ENCODE data around the gene CEP41. TPM values are rescaled to one million over a fixed set of nuclear protein-coding genes. Genes with fewer than 3 reads are reported as not detected.

CEP41 gene
- total RNA-seq, 1 donor from 2014 or later: 16.5 TPM

- Histone ChIP-seq H3K4me1 (peaks cover 12% of the 10 kb centered on the region), H3K36me3 (no peaks in the 10 kb centered on the region), H3K9ac (no peak overlapping the region), H4K20me1 (ENCODE audit: low read depth) (no peaks in the 10 kb centered on the region), H3K27me3 (no peaks in the 10 kb centered on the region), H3F3A (ENCODE audit: low read depth) (no peaks in the 10 kb centered on the region), H2AFZ (replicated peaks) (no peak overlapping the region), H3K79me2 (ENCODE audit: low read depth) (no peaks in the 10 kb centered on the region), H3K4me2 (no peak overlapping the region), H3K27ac (no peak overlapping the region), H3K4me3 (no peak overlapping the region), H3K9me3 (ENCODE audit: low read depth) (no peaks in the 10 kb centered on the region)
- H3K27ac Mint-ChIP-seq: no peak overlapping the region
- no peak overlapping the region for H3K4me3 Mint-ChIP-seq
- no peaks in the 10 kb centered on the region for H3K36me3 Mint-ChIP-seq
- peaks cover 3% of the 10 kb centered on the region for H3K27me3 Mint-ChIP-seq (ENCODE audit: insufficient read depth, low read depth)
- DNase-seq (ENCODE audit: low spot score): no peak
- TF ChIP-seq EZH2phosphoT487 (IDR thresholded peaks at IDR 0.05) (no peak), EZH2 (IDR thresholded peaks at IDR 0.05) (no peak)
- peaks cover 23% of the 10 kb centered on the region for H3K9me3 Mint-ChIP-seq
- H3K4me1 Mint-ChIP-seq: peaks cover 29% of the 10 kb centered on the region
Measured at GRCh38 chr7:130479716-130480400, 39.0 kb upstream of the CEP41 start.

DNA sequence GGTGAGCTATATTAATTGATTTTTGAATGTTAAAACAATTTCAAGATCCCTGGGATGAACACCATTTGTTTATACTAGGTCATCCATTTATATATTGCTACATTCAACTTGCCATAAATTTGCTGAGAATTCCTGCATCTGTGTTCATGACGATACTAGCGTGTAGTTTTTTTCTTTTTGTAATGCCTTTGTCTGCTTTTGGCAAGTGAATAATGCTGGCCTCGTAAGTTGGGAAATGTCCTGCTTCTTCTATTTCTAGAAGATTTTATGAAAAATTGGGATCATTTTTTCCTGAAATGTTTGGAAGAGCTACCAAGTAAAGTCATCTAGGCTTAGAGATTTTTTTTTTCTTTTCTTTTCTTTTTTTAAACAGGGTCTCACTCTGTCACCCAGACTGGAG is 38.2 kb upstream of the CEP41 start:
- Histone ChIP-seq H3K27me3 (no peaks in the 10 kb centered on the region), H3K4me3 (no peak overlapping the region), H3K9ac (no peak overlapping the region), H3K79me2 (ENCODE audit: low read depth) (no peaks in the 10 kb centered on the region), H3K4me2 (no peak overlapping the region), H3K9me3 (ENCODE audit: low read depth) (no peaks in the 10 kb centered on the region), H3K36me3 (no peaks in the 10 kb centered on the region), H3K4me1 (peaks cover 12% of the 10 kb centered on the region), H3F3A (ENCODE audit: low read depth) (no peaks in the 10 kb centered on the region), H2AFZ (replicated peaks) (no peak overlapping the region), H4K20me1 (ENCODE audit: low read depth) (no peaks in the 10 kb centered on the region), H3K27ac (no peak overlapping the region)
- TF ChIP-seq EZH2phosphoT487 (IDR thresholded peaks at IDR 0.05) (no peak), EZH2 (IDR thresholded peaks at IDR 0.05) (no peak)
- TF ChIP-seq, protein P1, sequence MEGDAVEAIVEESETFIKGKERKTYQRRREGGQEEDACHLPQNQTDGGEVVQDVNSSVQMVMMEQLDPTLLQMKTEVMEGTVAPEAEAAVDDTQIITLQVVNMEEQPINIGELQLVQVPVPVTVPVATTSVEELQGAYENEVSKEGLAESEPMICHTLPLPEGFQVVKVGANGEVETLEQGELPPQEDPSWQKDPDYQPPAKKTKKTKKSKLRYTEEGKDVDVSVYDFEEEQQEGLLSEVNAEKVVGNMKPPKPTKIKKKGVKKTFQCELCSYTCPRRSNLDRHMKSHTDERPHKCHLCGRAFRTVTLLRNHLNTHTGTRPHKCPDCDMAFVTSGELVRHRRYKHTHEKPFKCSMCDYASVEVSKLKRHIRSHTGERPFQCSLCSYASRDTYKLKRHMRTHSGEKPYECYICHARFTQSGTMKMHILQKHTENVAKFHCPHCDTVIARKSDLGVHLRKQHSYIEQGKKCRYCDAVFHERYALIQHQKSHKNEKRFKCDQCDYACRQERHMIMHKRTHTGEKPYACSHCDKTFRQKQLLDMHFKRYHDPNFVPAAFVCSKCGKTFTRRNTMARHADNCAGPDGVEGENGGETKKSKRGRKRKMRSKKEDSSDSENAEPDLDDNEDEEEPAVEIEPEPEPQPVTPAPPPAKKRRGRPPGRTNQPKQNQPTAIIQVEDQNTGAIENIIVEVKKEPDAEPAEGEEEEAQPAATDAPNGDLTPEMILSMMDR (IDR thresholded peaks at IDR 0.05): no peak
- Mint-ChIP-seq H3K27ac (peak overlapping the region; percentile 37), H3K4me3 (no peak overlapping the region), H3K4me1 (peaks cover 29% of the 10 kb centered on the region), H3K27me3 (ENCODE audit: insufficient read depth, low read depth) (peaks cover 3% of the 10 kb centered on the region), H3K9me3 (peaks cover 21% of the 10 kb centered on the region), H3K36me3 (no peaks in the 10 kb centered on the region)
- no peak for DNase-seq (ENCODE audit: low spot score)

- H3K9me3 Mint-ChIP-seq: peaks cover 21% of the 10 kb centered on the region
- H3K4me1 Mint-ChIP-seq: peaks cover 22% of the 10 kb centered on the region
- H3K27me3 Mint-ChIP-seq (ENCODE audit: insufficient read depth, low read depth): peaks cover 3% of the 10 kb centered on the region
- H4K20me1 ChIP-seq (ENCODE audit: low read depth): no peaks in the 10 kb centered on the region
- no peaks in the 10 kb centered on the region for H3F3A ChIP-seq (ENCODE audit: low read depth)
- H3K4me2 ChIP-seq: peak overlapping the region; percentile 48
- no peak for DNase-seq (ENCODE audit: low spot score)
- H3K4me3 ChIP-seq: no peak overlapping the region
- no peaks in the 10 kb centered on the region for H3K9me3 ChIP-seq (ENCODE audit: low read depth)
- H3K27me3 ChIP-seq: no peaks in the 10 kb centered on the region
- H3K79me2 ChIP-seq (ENCODE audit: low read depth): no peaks in the 10 kb centered on the region
- peaks cover 12% of the 10 kb centered on the region for H3K4me1 ChIP-seq
- no peak overlapping the region for H3K27ac ChIP-seq
- H2AFZ ChIP-seq (replicated peaks): peak overlapping the region; percentile 81
- H3K36me3 ChIP-seq: no peaks in the 10 kb centered on the region
- TF ChIP-seq, protein P1 (IDR thresholded peaks at IDR 0.05): no peak
- TF ChIP-seq EZH2 (IDR thresholded peaks at IDR 0.05): no peak
- no peak for TF ChIP-seq EZH2phosphoT487 (IDR thresholded peaks at IDR 0.05)
- H3K4me3 Mint-ChIP-seq: peak overlapping the region; percentile 31
- peak overlapping the region; percentile 99 for H3K27ac Mint-ChIP-seq
- no peak overlapping the region for H3K9ac ChIP-seq
- no peaks in the 10 kb centered on the region for H3K36me3 Mint-ChIP-seq
Measured at GRCh38 chr7:130476297-130477150, 35.7 kb upstream of the CEP41 start.
